IPS-18a (cell line): ENCODE data around the gene CRADD.
"Not testable (repeated sequence)": the region's sequence is repeated elsewhere in the genome, so short reads cannot be mapped to it uniquely, and the experiment has no call there.

Source experiments
- H3K27ac ChIP-seq: one replicate; pipeline ENCODE4 v1.5.1; 2013; ENCODE audit warnings: low read length
- H3K27me3 ChIP-seq: one replicate; pipeline ENCODE4 v1.6.1; 2013; ENCODE audit warnings: mild to moderate bottlenecking, low read length; ENCODE audit not compliant: control insufficient read depth, insufficient read depth
- H3K36me3 ChIP-seq: one replicate; pipeline ENCODE4 v1.6.1; 2013; ENCODE audit warnings: low read depth, low read length; ENCODE audit not compliant: control insufficient read depth
- H3K4me1 ChIP-seq: one replicate; pipeline ENCODE4 v1.6.1; 2013; ENCODE audit warnings: low read depth, low read length; ENCODE audit not compliant: control insufficient read depth
- H3K4me3 ChIP-seq: one replicate; pipeline ENCODE4 v1.5.1; 2013; ENCODE audit warnings: low read length
- H3K9ac ChIP-seq: one replicate; pipeline ENCODE4 v1.6.1; 2013; ENCODE audit warnings: mild to moderate bottlenecking, low read length, moderate library complexity
- H3K9me3 ChIP-seq: one replicate; pipeline ENCODE4 v1.6.1; 2013; ENCODE audit warnings: low read depth, low read length; ENCODE audit not compliant: control insufficient read depth

CRADD gene

DNA sequence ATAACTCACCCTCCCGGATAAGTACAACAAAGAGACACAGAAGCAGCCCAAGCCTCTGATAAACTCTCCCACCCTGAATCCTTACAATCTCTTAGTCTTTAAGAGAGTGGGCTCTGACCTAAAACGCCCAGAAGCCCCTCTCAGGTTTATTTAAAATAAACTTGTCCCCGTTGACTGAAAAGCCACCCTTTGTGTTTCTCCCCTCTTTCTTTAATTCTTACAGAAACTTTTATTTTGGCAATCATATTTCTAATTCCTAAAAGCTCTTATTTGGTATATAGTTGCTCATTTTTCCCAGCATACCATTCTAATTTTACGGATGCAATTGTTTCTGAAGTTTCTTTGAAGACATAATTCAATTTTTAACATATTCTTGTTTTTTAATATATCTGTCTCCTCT is 249.1 kb downstream of the CRADD start:
- Histone ChIP-seq H3K9me3 (no peaks in the 10 kb centered on the region), H3K27ac (no peak overlapping the region), H3K4me1 (no peaks in the 10 kb centered on the region), H3K9ac (no peak overlapping the region), H3K27me3 (no peaks in the 10 kb centered on the region), H3K4me3 (no peak overlapping the region), H3K36me3 (no peaks in the 10 kb centered on the region)

DNA sequence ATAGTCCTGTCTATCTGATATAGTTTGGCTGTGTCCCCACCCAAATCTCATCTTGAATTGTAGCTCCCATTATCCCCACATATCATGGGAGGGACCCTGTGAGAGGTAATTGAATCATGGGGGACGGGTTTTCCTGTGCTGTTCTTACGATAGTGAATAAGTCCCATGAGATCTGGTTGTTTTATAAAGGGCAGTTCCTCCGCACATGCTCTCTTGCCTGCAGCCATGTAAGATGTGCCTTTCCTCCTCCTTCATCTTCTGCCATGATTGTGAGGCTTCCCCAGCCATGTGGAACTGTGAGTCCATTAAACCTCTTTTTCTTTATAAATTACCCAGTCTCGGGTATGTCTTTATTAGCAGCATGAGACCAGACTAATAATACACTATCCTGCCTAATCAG is 251.9 kb downstream of the CRADD start:
- not testable (repeated sequence) for H3K27me3 ChIP-seq, H3K4me1 ChIP-seq

DNA sequence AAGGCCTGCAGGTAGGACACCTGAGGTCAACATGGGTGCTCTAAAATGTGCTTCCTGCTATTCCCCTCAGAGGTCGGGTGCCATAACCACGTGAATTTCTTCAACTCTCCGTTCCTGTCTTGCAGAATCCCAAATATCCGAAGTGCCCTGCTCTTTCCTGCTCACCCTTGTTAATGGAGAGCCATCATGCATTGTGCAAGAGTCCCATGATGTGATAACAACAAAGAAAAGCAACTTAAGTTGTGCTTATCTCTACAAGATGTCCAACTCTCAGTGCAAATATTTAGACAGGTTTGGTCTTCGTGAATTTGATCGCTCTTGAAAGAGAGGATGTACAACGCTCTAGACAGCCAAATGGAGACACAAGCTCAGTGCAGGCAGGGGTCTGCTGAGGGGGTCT is 260.6 kb downstream of the CRADD start:
- Histone ChIP-seq H3K27me3 (no peaks in the 10 kb centered on the region), H3K4me3 (no peak overlapping the region), H3K9me3 (no peaks in the 10 kb centered on the region), H3K4me1 (no peaks in the 10 kb centered on the region), H3K9ac (no peak overlapping the region), H3K36me3 (no peaks in the 10 kb centered on the region), H3K27ac (no peak overlapping the region)

More for the DNA sequence above, 251.9 kb downstream of the CRADD start:
- H3K9ac ChIP-seq, H3K4me3 ChIP-seq, H3K36me3 ChIP-seq, H3K9me3 ChIP-seq, H3K27ac ChIP-seq: not testable (repeated sequence)

DNA sequence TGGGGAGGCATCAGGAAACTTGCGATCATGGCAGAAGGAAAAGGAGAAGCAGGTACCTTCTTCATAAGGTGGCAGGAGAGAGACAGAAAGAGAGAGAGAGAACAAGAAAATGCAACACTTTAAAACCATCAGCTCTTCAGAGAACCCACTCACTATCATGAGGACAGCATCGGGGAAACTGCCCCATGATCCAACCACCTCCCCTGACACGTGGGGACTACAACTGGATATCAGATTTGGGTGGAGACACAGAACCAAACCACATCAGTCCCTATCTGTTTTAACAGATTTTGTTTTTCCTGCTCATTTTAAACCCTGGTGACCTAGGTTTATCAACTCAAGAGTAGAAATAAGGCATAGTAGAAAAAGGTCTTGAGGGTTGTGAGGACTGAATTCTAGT is 261.1 kb downstream of the CRADD start:
- H3K27me3 ChIP-seq = no peaks in the 10 kb centered on the region
- no peaks in the 10 kb centered on the region for H3K4me1 ChIP-seq
- no peaks in the 10 kb centered on the region for H3K36me3 ChIP-seq
- no peak overlapping the region for H3K9ac ChIP-seq
- H3K27ac ChIP-seq = no peak overlapping the region
- H3K4me3 ChIP-seq = no peak overlapping the region
- H3K9me3 ChIP-seq = no peaks in the 10 kb centered on the region

DNA sequence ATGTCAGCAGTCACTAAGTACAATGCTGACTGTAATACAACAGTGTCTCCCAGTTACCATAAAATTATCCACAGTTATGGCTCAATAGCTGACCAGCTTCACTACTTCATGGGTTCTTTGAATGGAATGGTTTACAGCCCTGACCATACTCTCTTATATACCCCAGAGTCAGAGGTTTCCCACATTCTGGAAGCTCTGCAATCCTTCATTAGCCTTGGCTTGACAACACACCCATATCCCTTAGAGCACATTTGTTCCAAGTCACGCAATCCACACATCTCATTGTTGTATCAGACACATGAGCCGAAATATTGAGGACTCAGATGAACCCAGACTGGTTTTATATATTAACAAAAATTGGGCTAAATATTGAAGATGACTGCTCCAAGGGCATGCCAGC is 261.8 kb downstream of the CRADD start:
- Histone ChIP-seq H3K4me1 (no peaks in the 10 kb centered on the region), H3K27me3 (no peaks in the 10 kb centered on the region), H3K4me3 (no peak overlapping the region), H3K27ac (no peak overlapping the region), H3K9ac (no peak overlapping the region), H3K9me3 (no peaks in the 10 kb centered on the region), H3K36me3 (no peaks in the 10 kb centered on the region)

DNA sequence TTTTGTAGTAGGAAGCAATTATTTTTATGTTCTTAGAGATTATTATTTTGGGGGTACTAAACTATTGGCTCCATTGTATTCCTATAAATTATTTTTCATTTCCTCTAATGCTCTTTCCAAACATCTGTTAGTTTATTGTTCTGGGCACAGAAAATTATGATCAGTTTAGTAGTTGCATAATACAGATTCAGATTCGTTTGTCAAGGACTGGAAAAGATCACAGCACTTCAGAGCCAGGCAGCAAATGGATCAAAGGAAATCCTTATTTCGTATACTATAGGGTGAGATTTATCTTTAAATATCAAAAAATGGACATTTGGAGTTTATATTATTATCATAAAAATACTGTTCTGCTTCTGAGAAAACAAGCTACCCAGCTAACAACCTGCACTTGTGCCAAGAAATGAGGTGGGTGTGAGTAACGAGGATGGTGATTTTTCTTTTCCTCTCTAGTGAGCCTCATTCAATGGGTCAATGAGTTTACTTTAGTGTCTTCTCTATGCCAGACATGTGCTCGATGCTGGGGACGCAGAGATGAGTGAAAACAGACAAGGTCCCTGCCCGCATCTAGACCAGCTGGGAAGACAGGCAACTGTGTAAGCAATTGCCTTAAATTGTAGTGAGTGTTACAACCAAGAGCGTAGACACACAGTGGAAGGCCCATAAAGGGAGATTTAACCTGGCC is 262.6 kb downstream of the CRADD start:
- Histone ChIP-seq H3K9ac (no peak overlapping the region), H3K4me3 (no peak overlapping the region), H3K27ac (no peak overlapping the region), H3K4me1 (no peaks in the 10 kb centered on the region), H3K27me3 (no peaks in the 10 kb centered on the region), H3K9me3 (no peaks in the 10 kb centered on the region), H3K36me3 (no peaks in the 10 kb centered on the region)

DNA sequence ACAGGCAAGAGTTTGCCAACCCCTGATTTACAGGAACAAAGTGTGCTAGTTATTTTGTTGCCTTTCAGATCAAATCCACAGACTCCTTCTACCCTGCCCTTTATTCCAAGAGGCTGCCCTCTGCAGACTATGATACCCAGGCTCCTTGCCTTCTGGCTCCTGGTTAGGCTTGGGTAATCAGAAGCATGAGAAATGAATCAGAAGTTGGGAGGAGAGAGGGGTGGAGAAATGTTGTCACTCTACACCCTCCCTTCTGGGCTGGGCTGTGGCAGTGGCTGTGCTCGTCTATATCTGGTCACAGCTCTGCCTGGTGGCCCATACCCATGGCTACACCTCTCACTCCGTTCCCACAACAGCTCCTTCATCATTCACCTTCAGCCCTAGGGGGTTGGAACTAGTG is 266.6 kb downstream of the CRADD start:
- Histone ChIP-seq H3K27ac (no peak overlapping the region), H3K9ac (no peak overlapping the region), H3K4me3 (no peak overlapping the region), H3K36me3 (no peaks in the 10 kb centered on the region), H3K4me1 (no peaks in the 10 kb centered on the region), H3K9me3 (no peaks in the 10 kb centered on the region), H3K27me3 (no peaks in the 10 kb centered on the region)

DNA sequence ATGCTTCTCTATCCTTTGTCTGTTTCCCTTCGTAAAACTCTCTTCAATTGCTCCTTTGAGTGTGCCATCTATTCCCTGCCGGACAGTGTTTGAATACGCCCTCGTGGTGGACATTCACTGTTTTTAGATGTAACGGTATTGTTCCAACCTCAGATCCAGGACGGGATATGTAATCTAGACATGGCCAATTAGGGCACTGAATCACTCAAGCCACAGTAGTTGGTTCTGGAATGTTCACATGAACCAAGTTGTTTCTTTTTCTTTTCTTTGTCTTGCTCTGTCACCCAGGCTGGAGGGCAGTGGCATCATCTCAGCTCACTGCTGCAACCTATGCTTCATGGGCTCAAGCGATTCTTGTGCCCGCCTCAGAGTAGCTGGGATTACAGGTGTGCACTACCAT is 267.0 kb downstream of the CRADD start:
- Histone ChIP-seq H3K27ac (no peak overlapping the region), H3K4me1 (no peaks in the 10 kb centered on the region), H3K9me3 (no peaks in the 10 kb centered on the region), H3K4me3 (no peak overlapping the region), H3K27me3 (no peaks in the 10 kb centered on the region), H3K9ac (no peak overlapping the region), H3K36me3 (no peaks in the 10 kb centered on the region)
